ENCODE data around the gene PIM1. TPM values are rescaled to one million over a fixed set of nuclear protein-coding genes. Genes with fewer than 3 reads are reported as not detected.

Gene PIM1
- total RNA-seq: 3.2 and 3.6 TPM in 2 replicates

DNA sequence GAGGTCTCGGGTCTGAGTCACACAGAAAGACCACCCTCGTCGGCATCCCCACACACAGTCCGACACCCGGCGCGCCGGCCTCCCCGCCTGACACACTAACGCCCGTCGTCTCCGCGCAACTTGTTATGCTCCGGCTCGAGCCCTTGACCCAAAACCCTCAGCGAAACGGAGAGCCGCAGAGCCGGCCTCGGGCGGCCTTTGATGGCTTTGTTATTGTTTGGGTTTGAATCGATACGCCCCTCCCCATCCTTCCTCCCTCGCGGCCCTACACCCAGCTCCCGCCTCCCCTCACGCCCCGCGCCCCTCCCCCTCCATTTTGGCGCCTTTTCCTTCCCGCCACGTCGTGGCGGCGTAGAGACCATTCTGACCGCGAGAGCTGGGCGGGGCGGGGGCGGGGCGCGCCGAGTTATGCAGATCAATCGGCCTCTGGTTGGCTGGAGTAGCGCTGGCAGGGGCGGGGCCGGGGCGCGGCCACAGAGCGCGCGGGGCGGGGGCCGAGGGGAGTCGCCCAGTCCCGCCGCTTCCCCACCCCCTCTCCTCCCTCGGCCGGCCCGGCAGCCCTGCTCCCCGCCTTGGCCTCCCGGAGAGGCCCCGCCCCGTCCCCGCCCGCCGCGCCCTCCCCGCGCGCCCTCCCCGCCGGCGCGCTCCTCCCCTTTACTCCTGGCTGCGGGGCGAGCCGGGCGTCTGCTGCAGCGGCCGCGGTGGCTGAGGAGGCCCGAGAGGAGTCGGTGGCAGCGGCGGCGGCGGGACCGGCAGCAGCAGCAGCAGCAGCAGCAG lies at the start of gene PIM1:
PIM1 (plus strand) TSS at position 657 of the 777 bp plus-strand sequence. CDS start 424 bp downstream, outside the sequence.

Other genes with a start within 250 kb of the PIM1 start
- not detected in 2 replicates for gene PI16, start 215.4 kb upstream of the PIM1 start, total RNA-seq
- 297 and 327 TPM in 2 replicates for gene MTCH1, start 184.0 kb upstream of the PIM1 start, total RNA-seq
- gene FGD2, start 164.5 kb upstream of the PIM1 start, total RNA-seq: not detected in 2 replicates
- 3.9 and 6.2 TPM in 2 replicates for gene TBC1D22B, start 87.6 kb downstream of the PIM1 start, total RNA-seq
- gene TMEM217, start 88.0 kb downstream of the PIM1 start, total RNA-seq: 3.6 and 4.3 TPM in 2 replicates
- gene RNF8, start 183.8 kb downstream of the PIM1 start, total RNA-seq: 35.7 and 38.3 TPM in 2 replicates